Uterus (tissue), 2 donors: ENCODE measurements around the gene SOX9.

ENCODE experiments used
- CTCF ChIP-seq, 4 experiments: fragments of 200-600 bp in 2 of 4; fragments of 450-650 bp in 2 of 4; sonication (generic) in 2 of 4; IDR thresholded peaks; one replicate each; pipeline ENCODE4 v1.5.1; 2016 to 2019; ENCODE audit warnings: antibody characterized with exemption in 4 of 4, mild to moderate bottlenecking in 2 of 4, moderate library complexity in 1 of 4
- POLR2A ChIP-seq, 2 donors: fragments of 450-650 bp; IDR thresholded peaks; one replicate each; pipeline ENCODE4 v1.6.1; 2016; ENCODE audit warnings: antibody characterized with exemption in 2 of 2, mild to moderate bottlenecking in 1 of 2, moderate library complexity in 1 of 2

- no peak for TF ChIP-seq CTCF (IDR thresholded peaks at IDR 0.05)
- no peak for TF ChIP-seq POLR2A (IDR thresholded peaks at IDR 0.05)
These were observed 16.0 kb upstream of the SOX9 start for GRCh38 chr17:72104863-72105234.
